WTC11 (cell line): ENCODE data around the gene FAM9C. TPM values are rescaled to one million over a fixed set of nuclear protein-coding genes. Genes with fewer than 3 reads are reported as not detected.

Source experiments
- ATAC-seq: fragments of 200-7000 bp; cut with Tn5 transposase; 2 replicates; pipeline ENCODE4 v1.10.0; 2021; ENCODE audit warnings: mild to moderate bottlenecking, moderate library complexity
- CTCF ChIA-PET: fragments of 300-600 bp; sonication (Branson Sonifier 250); formaldehyde crosslinking; loops from one replicate; lab custom pipeline; 2021; ENCODE audit warnings: antibody characterized with exemption; lab: Charles Lee
- POLR2A ChIA-PET: fragments of 350-600 bp; sonication (Branson Sonifier 250); formaldehyde crosslinking; loops from one replicate; lab custom pipeline; 2021; ENCODE audit warnings: antibody characterized with exemption; lab: Charles Lee
- DNase-seq: peaks from one replicate; pipeline ENCODE4 v3.0.0; 2021; ENCODE audit warnings: low spot score
- H3K27ac Mint-ChIP-seq: 2 replicates; pipeline ENCODE4 v1.8.0; 2021; ENCODE audit warnings: mixed read lengths
- H3K27me3 Mint-ChIP-seq: 2 replicates; pipeline ENCODE4 v1.8.0; 2021; ENCODE audit warnings: low read depth, mild to moderate bottlenecking, moderate library complexity, mixed read lengths
- H3K36me3 Mint-ChIP-seq: 2 replicates; pipeline ENCODE4 v1.8.0; 2021; ENCODE audit warnings: mixed read lengths
- H3K4me1 Mint-ChIP-seq: 2 replicates; pipeline ENCODE4 v1.8.0; 2022; ENCODE audit warnings: mixed read lengths
- H3K4me3 Mint-ChIP-seq: 2 replicates; pipeline ENCODE4 v1.8.0; 2021; ENCODE audit warnings: mild to moderate bottlenecking, moderate library complexity, mixed read lengths
- H3K9me3 Mint-ChIP-seq: 2 replicates; pipeline ENCODE4 v1.8.0; 2021; ENCODE audit warnings: mixed read lengths
- AR ChIP-seq: fragments of 250-450 bp; sonication (Bioruptor Pico); IDR thresholded peaks from 2 replicates; pipeline ENCODE4 v1.9.0; 2021; ENCODE audit warnings: mild to moderate bottlenecking
- CBFB ChIP-seq: sonication (generic); formaldehyde crosslinking; IDR thresholded peaks from 2 replicates; pipeline ENCODE4 v1.8.1; 2022; ENCODE audit warnings: mild to moderate bottlenecking, low read depth, missing genetic modification reagents
- CREB1 ChIP-seq: sonication (generic); formaldehyde crosslinking; IDR thresholded peaks from 2 replicates; pipeline ENCODE4 v1.8.0; 2023; ENCODE audit warnings: mild to moderate bottlenecking, missing genetic modification reagents
- E2F1 ChIP-seq: sonication (generic); formaldehyde crosslinking; IDR thresholded peaks from 2 replicates; pipeline ENCODE4 v1.8.0; 2022; ENCODE audit warnings: mild to moderate bottlenecking, missing genetic modification reagents
- ELF4 ChIP-seq: sonication (generic); formaldehyde crosslinking; IDR thresholded peaks from 2 replicates; pipeline ENCODE4 v1.8.1; 2022; ENCODE audit warnings: low read depth, mild to moderate bottlenecking, moderate library complexity, missing genetic modification reagents
- EMX1 ChIP-seq: fragments of 250-450 bp; sonication (Bioruptor Pico); IDR thresholded peaks from 2 replicates; pipeline ENCODE4 v1.8.0; 2021; ENCODE audit warnings: mild to moderate bottlenecking
- ESRRA ChIP-seq: sonication (generic); formaldehyde crosslinking; IDR thresholded peaks from 2 replicates; pipeline ENCODE4 v1.8.1; 2022; ENCODE audit warnings: mild to moderate bottlenecking, missing genetic modification reagents, borderline replicate concordance
- ETV6 ChIP-seq: sonication (generic); formaldehyde crosslinking; IDR thresholded peaks from 2 replicates; pipeline ENCODE4 v1.8.1; 2022; ENCODE audit warnings: mild to moderate bottlenecking, missing genetic modification reagents
- FOXP1 ChIP-seq: sonication (generic); formaldehyde crosslinking; IDR thresholded peaks from 2 replicates; pipeline ENCODE4 v1.8.0; 2022; ENCODE audit warnings: missing genetic modification reagents, mild to moderate bottlenecking, moderate library complexity, borderline replicate concordance
- FOXP4 ChIP-seq: sonication (generic); formaldehyde crosslinking; IDR thresholded peaks from 2 replicates; pipeline ENCODE4 v1.8.0; 2022; ENCODE audit warnings: mild to moderate bottlenecking, missing genetic modification reagents
- GABPB1 ChIP-seq: sonication (generic); formaldehyde crosslinking; IDR thresholded peaks from 2 replicates; pipeline ENCODE4 v1.8.1; 2023; ENCODE audit warnings: mild to moderate bottlenecking, missing genetic modification reagents
- JAZF1 ChIP-seq: fragments of 250-450 bp; sonication (Bioruptor Pico); IDR thresholded peaks from 2 replicates; pipeline ENCODE4 v1.9.0; 2021; ENCODE audit warnings: moderate library complexity, mild to moderate bottlenecking, inconsistent platforms
- JUN ChIP-seq: sonication (generic); formaldehyde crosslinking; IDR thresholded peaks from 2 replicates; pipeline ENCODE4 v1.8.0; 2023; ENCODE audit warnings: mild to moderate bottlenecking, missing genetic modification reagents
- NFATC4 ChIP-seq: fragments of 250-450 bp; sonication (Bioruptor Pico); IDR thresholded peaks from 2 replicates; pipeline ENCODE4 v1.9.0; 2021; ENCODE audit warnings: mild to moderate bottlenecking
- NFYB ChIP-seq: sonication (generic); formaldehyde crosslinking; conservative IDR thresholded peaks from 2 replicates; pipeline ENCODE4 v1.8.0; 2022; ENCODE audit warnings: low read depth, missing genetic modification reagents
- NR1H2 ChIP-seq: sonication (generic); formaldehyde crosslinking; IDR thresholded peaks from 2 replicates; pipeline ENCODE4 v1.9.0; 2021; ENCODE audit warnings: mild to moderate bottlenecking, moderate library complexity, missing genetic modification reagents
- OVOL2 ChIP-seq: fragments of 250-450 bp; sonication (Bioruptor Pico); IDR thresholded peaks from 2 replicates; pipeline ENCODE4 v1.9.0; 2021; ENCODE audit warnings: mild to moderate bottlenecking, borderline replicate concordance
- PRDM15 ChIP-seq: sonication (generic); formaldehyde crosslinking; IDR thresholded peaks from 2 replicates; pipeline ENCODE4 v1.8.0; 2022; ENCODE audit warnings: missing genetic modification reagents
- RELA ChIP-seq: sonication (generic); formaldehyde crosslinking; IDR thresholded peaks from 2 replicates; pipeline ENCODE4 v1.8.1; 2022; ENCODE audit warnings: missing genetic modification reagents, mild to moderate bottlenecking, borderline replicate concordance
- SOX15 ChIP-seq: fragments of 250-450 bp; sonication (Bioruptor Pico); IDR thresholded peaks from 2 replicates; pipeline ENCODE4 v1.9.0; 2021; ENCODE audit warnings: mild to moderate bottlenecking
- TEAD4 ChIP-seq: sonication (generic); formaldehyde crosslinking; IDR thresholded peaks from 2 replicates; pipeline ENCODE4 v1.8.0; 2022; ENCODE audit warnings: mild to moderate bottlenecking, missing genetic modification reagents
- USF1 ChIP-seq: sonication (generic); formaldehyde crosslinking; IDR thresholded peaks from 2 replicates; pipeline ENCODE4 v1.8.0; 2022; ENCODE audit warnings: mild to moderate bottlenecking, missing genetic modification reagents
- ZNF263 ChIP-seq: sonication (generic); formaldehyde crosslinking; IDR thresholded peaks from 2 replicates; pipeline ENCODE4 v1.8.1; 2022; ENCODE audit warnings: low read depth, mild to moderate bottlenecking, moderate library complexity, missing genetic modification reagents
- ZNF416 ChIP-seq: fragments of 250-450 bp; sonication (Bioruptor Pico); IDR thresholded peaks from 2 replicates; pipeline ENCODE4 v1.9.0; 2021; ENCODE audit warnings: mild to moderate bottlenecking, inconsistent platforms
- total RNA-seq: library from RNA; stranded (reverse); gene quantifications from 3 replicates; pipeline ENCODE4 v1.2.3, GENCODE V29; 2021

FAM9C gene
- total RNA-seq, 1 experiment from 2014 or later = 0.28 TPM

- no peak for TF ChIP-seq FOXP4 (CRISPR knock-in tag)
These were observed 43.3 kb downstream of the FAM9C start (continued) for GRCh38 chrX:13001097-13001496.

GRCh38 chrX:13000301-13000811 is 44.1 kb downstream of the FAM9C start:
- POLR2A ChIA-PET = no interaction called here
- Mint-ChIP-seq H3K27ac (peak overlapping the region; percentile 20), H3K27me3 (no peaks in the 10 kb centered on the region), H3K4me1 (peaks cover 28% of the 10 kb centered on the region), H3K9me3 (no peaks in the 10 kb centered on the region), H3K4me3 (no peak overlapping the region), H3K36me3 (no peaks in the 10 kb centered on the region)
- CTCF ChIA-PET = interaction anchor here (1.6 kb wide), 1 partner anchor 54 kb away, joined by 4 read pairs; no protein-coding TSS in a partner anchor
- ATAC-seq = no peak
- TF ChIP-seq ELF4 (CRISPR knock-in tag) = no peak
- TF ChIP-seq CBFB (CRISPR knock-in tag) = no peak
- no peak for TF ChIP-seq NR1H2 (CRISPR knock-in tag)
- no peak for TF ChIP-seq OVOL2 (CRISPR knock-in tag)
- TF ChIP-seq JUN (CRISPR knock-in tag) = no peak
- TF ChIP-seq PRDM15 = no peak
- TF ChIP-seq ZNF263 = no peak
- no peak for TF ChIP-seq ESRRA
- TF ChIP-seq ZNF416 = no peak
- TF ChIP-seq TEAD4 (CRISPR knock-in tag) = no peak
- no peak for TF ChIP-seq RELA (CRISPR knock-in tag)
- no peak for TF ChIP-seq NFATC4 (CRISPR knock-in tag)
- no peak for TF ChIP-seq NFYB (CRISPR knock-in tag)
- TF ChIP-seq USF1 (CRISPR knock-in tag) = no peak
- no peak for TF ChIP-seq JAZF1 (CRISPR knock-in tag)
- no peak for TF ChIP-seq E2F1 (CRISPR knock-in tag)
- DNase-seq = no peak

GRCh38 chrX:12999422-12999821 is 45.0 kb downstream of the FAM9C start:
- peaks cover 28% of the 10 kb centered on the region for H3K4me1 Mint-ChIP-seq
- POLR2A ChIA-PET = no interaction called here
- no peaks in the 10 kb centered on the region for H3K36me3 Mint-ChIP-seq
- CTCF ChIA-PET = no interaction called here
- H3K4me3 Mint-ChIP-seq = no peak overlapping the region
- H3K9me3 Mint-ChIP-seq = no peaks in the 10 kb centered on the region
- DNase-seq = no peak
- TF ChIP-seq ESRRA (no peak), SOX15 (CRISPR knock-in tag) (no peak), E2F1 (CRISPR knock-in tag) (no peak), FOXP1 (CRISPR knock-in tag) (no peak), EMX1 (CRISPR knock-in tag) (no peak), OVOL2 (CRISPR knock-in tag) (no peak), GABPB1 (CRISPR knock-in tag) (no peak), CREB1 (no peak), ZNF263 (no peak), ETV6 (CRISPR knock-in tag) (no peak), AR (CRISPR knock-in tag) (no peak)
- TF ChIP-seq, all 79 proteins: peak for 0
- Mint-ChIP-seq H3K27ac (peak overlapping the region; percentile 80), H3K27me3 (no peaks in the 10 kb centered on the region)
- ATAC-seq = peak; percentile 51; the same call in 1 of the 2 replicates
